Activated naive CD4-positive, alpha-beta T cell treated with anti-CD3 and anti-CD28 coated beads for 36 hours (primary cell): ENCODE results near the gene SLC8A1. TPM values are rescaled to one million over a fixed set of nuclear protein-coding genes. Genes with fewer than 3 reads are reported as not detected.

Source experiments
- CTCF ChIA-PET: fragments of 350-600 bp; sonication (Branson Sonifier 250); formaldehyde crosslinking; loops from one replicate; lab custom pipeline; 2021; ENCODE audit warnings: antibody characterized with exemption; lab: Charles Lee
- DNase-seq: peaks from one replicate; pipeline ENCODE4 v3.0.0-alpha.2; 2020
- H3K27ac Mint-ChIP-seq: one replicate; pipeline ENCODE4 v1.8.0; 2021; ENCODE audit warnings: mild to moderate bottlenecking, mixed read lengths
- H3K27me3 Mint-ChIP-seq: one replicate; pipeline ENCODE4 v1.8.0; 2021; ENCODE audit warnings: low read depth, mixed read lengths
- H3K36me3 Mint-ChIP-seq: one replicate; pipeline ENCODE4 v1.8.0; 2021; ENCODE audit warnings: low read depth, mixed read lengths
- H3K4me1 Mint-ChIP-seq: one replicate; pipeline ENCODE4 v1.8.0; 2021; ENCODE audit warnings: low read depth, mixed read lengths
- H3K4me3 Mint-ChIP-seq: one replicate; pipeline ENCODE4 v1.8.0; 2021; ENCODE audit warnings: mild to moderate bottlenecking, moderate library complexity, mixed read lengths
- H3K9me3 Mint-ChIP-seq: one replicate; pipeline ENCODE4 v1.8.0; 2021; ENCODE audit warnings: mixed read lengths
- intact Hi-C: fragments of 100-400 bp; cut with micrococcal nuclease; formaldehyde crosslinking; loops from one replicate; pipeline ENCODE4 v1.15.1; 2023
- total RNA-seq, 2 experiments: library from RNA; stranded (reverse); gene quantifications; one replicate each; pipeline ENCODE4 v1.2.3, GENCODE V29; 2021

The SLC8A1 gene
- total RNA-seq, 2 experiments from 2014 or later, result 0.60 to 0.99 TPM

- intact Hi-C loops, result no loop called here
- H3K4me1 Mint-ChIP-seq, result peaks cover 5% of the 10 kb centered on the region
- H3K27ac Mint-ChIP-seq, result no peak overlapping the region
- peaks cover 3% of the 10 kb centered on the region for H3K27me3 Mint-ChIP-seq
- H3K4me3 Mint-ChIP-seq, result no peak overlapping the region
- H3K36me3 Mint-ChIP-seq, result no peaks in the 10 kb centered on the region
- DNase-seq, result no peak
- H3K9me3 Mint-ChIP-seq, result peaks cover 1% of the 10 kb centered on the region
- CTCF ChIA-PET, result no interaction called here
These were observed 127.2 kb downstream of the SLC8A1 start for GRCh38 chr2:40324656-40325055.

GRCh38 chr2:40321822-40322221 lies 130.1 kb downstream of the SLC8A1 start:
- no peak overlapping the region for H3K4me3 Mint-ChIP-seq
- H3K9me3 Mint-ChIP-seq, result peaks cover 1% of the 10 kb centered on the region
- peaks cover 3% of the 10 kb centered on the region for H3K27me3 Mint-ChIP-seq
- H3K27ac Mint-ChIP-seq, result no peak overlapping the region
- DNase-seq, result no peak
- H3K36me3 Mint-ChIP-seq, result no peaks in the 10 kb centered on the region
- intact Hi-C loops, result no loop called here
- CTCF ChIA-PET, result no interaction called here
- no peaks in the 10 kb centered on the region for H3K4me1 Mint-ChIP-seq

GRCh38 chr2:40321016-40321623 lies 130.8 kb downstream of the SLC8A1 start:
- Mint-ChIP-seq H3K4me1 (no peaks in the 10 kb centered on the region), H3K4me3 (no peak overlapping the region), H3K36me3 (no peaks in the 10 kb centered on the region), H3K27ac (no peak overlapping the region), H3K9me3 (peaks cover 1% of the 10 kb centered on the region), H3K27me3 (peaks cover 3% of the 10 kb centered on the region)
- intact Hi-C loops, result no loop called here
- CTCF ChIA-PET, result no interaction called here
- no peak for DNase-seq

GRCh38 chr2:40318921-40319320 lies 133.0 kb downstream of the SLC8A1 start:
- no peak overlapping the region for H3K4me3 Mint-ChIP-seq
- peaks cover 3% of the 10 kb centered on the region for H3K27me3 Mint-ChIP-seq
- no peaks in the 10 kb centered on the region for H3K4me1 Mint-ChIP-seq
- peaks cover 3% of the 10 kb centered on the region for H3K9me3 Mint-ChIP-seq
- no peak overlapping the region for H3K27ac Mint-ChIP-seq
- intact Hi-C loops, result no loop called here
- CTCF ChIA-PET, result no interaction called here
- H3K36me3 Mint-ChIP-seq, result no peaks in the 10 kb centered on the region
- DNase-seq, result no peak

- no peak overlapping the region for H3K4me3 Mint-ChIP-seq
- H3K27ac Mint-ChIP-seq, result no peak overlapping the region
- DNase-seq, result no peak
- H3K27me3 Mint-ChIP-seq, result peaks cover 3% of the 10 kb centered on the region
- no peaks in the 10 kb centered on the region for H3K36me3 Mint-ChIP-seq
- CTCF ChIA-PET, result no interaction called here
- intact Hi-C loops, result no loop called here
- H3K4me1 Mint-ChIP-seq, result no peaks in the 10 kb centered on the region
- H3K9me3 Mint-ChIP-seq, result peaks cover 3% of the 10 kb centered on the region
These were observed 134.1 kb downstream of the SLC8A1 start for GRCh38 chr2:40317761-40318160.

- H3K4me3 Mint-ChIP-seq, result no peak overlapping the region
- H3K4me1 Mint-ChIP-seq, result no peaks in the 10 kb centered on the region
- peaks cover 3% of the 10 kb centered on the region for H3K27me3 Mint-ChIP-seq
- no peak overlapping the region for H3K27ac Mint-ChIP-seq
- H3K9me3 Mint-ChIP-seq, result peaks cover 3% of the 10 kb centered on the region
- DNase-seq, result no peak
- intact Hi-C loops, result no loop called here
- CTCF ChIA-PET, result no interaction called here
- no peaks in the 10 kb centered on the region for H3K36me3 Mint-ChIP-seq
These were observed 134.8 kb downstream of the SLC8A1 start for GRCh38 chr2:40317046-40317445.

GRCh38 chr2:40316620-40317019 lies 135.3 kb downstream of the SLC8A1 start:
- H3K9me3 Mint-ChIP-seq, result peaks cover 3% of the 10 kb centered on the region
- no peaks in the 10 kb centered on the region for H3K36me3 Mint-ChIP-seq
- no peak overlapping the region for H3K27ac Mint-ChIP-seq
- no peaks in the 10 kb centered on the region for H3K4me1 Mint-ChIP-seq
- peaks cover 3% of the 10 kb centered on the region for H3K27me3 Mint-ChIP-seq
- intact Hi-C loops, result no loop called here
- CTCF ChIA-PET, result no interaction called here
- no peak for DNase-seq
- H3K4me3 Mint-ChIP-seq, result no peak overlapping the region

- H3K36me3 Mint-ChIP-seq, result no peaks in the 10 kb centered on the region
- CTCF ChIA-PET, result no interaction called here
- H3K27ac Mint-ChIP-seq, result no peak overlapping the region
- H3K27me3 Mint-ChIP-seq, result peaks cover 1% of the 10 kb centered on the region
- DNase-seq, result no peak
- intact Hi-C loops, result no loop called here
- peaks cover 3% of the 10 kb centered on the region for H3K9me3 Mint-ChIP-seq
- no peaks in the 10 kb centered on the region for H3K4me1 Mint-ChIP-seq
- H3K4me3 Mint-ChIP-seq, result no peak overlapping the region
These were observed 136.2 kb downstream of the SLC8A1 start for GRCh38 chr2:40315683-40316082.

- CTCF ChIA-PET, result no interaction called here
- Mint-ChIP-seq H3K36me3 (no peaks in the 10 kb centered on the region), H3K4me3 (no peak overlapping the region), H3K4me1 (no peaks in the 10 kb centered on the region), H3K27me3 (no peaks in the 10 kb centered on the region), H3K9me3 (peaks cover 3% of the 10 kb centered on the region), H3K27ac (no peak overlapping the region)
- DNase-seq, result no peak
- intact Hi-C loops, result no loop called here
These were observed 140.9 kb downstream of the SLC8A1 start for GRCh38 chr2:40311026-40311425.

- H3K27me3 Mint-ChIP-seq, result no peaks in the 10 kb centered on the region
- intact Hi-C loops, result no loop called here
- peaks cover 3% of the 10 kb centered on the region for H3K9me3 Mint-ChIP-seq
- CTCF ChIA-PET, result no interaction called here
- H3K27ac Mint-ChIP-seq, result no peak overlapping the region
- H3K4me3 Mint-ChIP-seq, result no peak overlapping the region
- no peak for DNase-seq
- H3K36me3 Mint-ChIP-seq, result no peaks in the 10 kb centered on the region
- H3K4me1 Mint-ChIP-seq, result no peaks in the 10 kb centered on the region
These were observed 141.6 kb downstream of the SLC8A1 start for GRCh38 chr2:40310303-40310702.

- CTCF ChIA-PET, result no interaction called here
- Mint-ChIP-seq H3K27ac (no peak overlapping the region), H3K27me3 (no peaks in the 10 kb centered on the region), H3K4me1 (no peaks in the 10 kb centered on the region), H3K9me3 (no peaks in the 10 kb centered on the region), H3K36me3 (no peaks in the 10 kb centered on the region), H3K4me3 (no peak overlapping the region)
- intact Hi-C loops, result no loop called here
- no peak for DNase-seq
These were observed 147.6 kb downstream of the SLC8A1 start for GRCh38 chr2:40304340-40304739.

GRCh38 chr2:40303746-40304145 lies 148.1 kb downstream of the SLC8A1 start:
- H3K27ac Mint-ChIP-seq, result no peak overlapping the region
- no peaks in the 10 kb centered on the region for H3K27me3 Mint-ChIP-seq
- no peaks in the 10 kb centered on the region for H3K4me1 Mint-ChIP-seq
- intact Hi-C loops, result no loop called here
- H3K9me3 Mint-ChIP-seq, result no peaks in the 10 kb centered on the region
- H3K36me3 Mint-ChIP-seq, result no peaks in the 10 kb centered on the region
- CTCF ChIA-PET, result no interaction called here
- H3K4me3 Mint-ChIP-seq, result no peak overlapping the region
- DNase-seq, result no peak

- DNase-seq, result no peak
- no peaks in the 10 kb centered on the region for H3K9me3 Mint-ChIP-seq
- no peak overlapping the region for H3K4me3 Mint-ChIP-seq
- no peaks in the 10 kb centered on the region for H3K27me3 Mint-ChIP-seq
- no peaks in the 10 kb centered on the region for H3K36me3 Mint-ChIP-seq
- no peaks in the 10 kb centered on the region for H3K4me1 Mint-ChIP-seq
- intact Hi-C loops, result no loop called here
- CTCF ChIA-PET, result no interaction called here
- no peak overlapping the region for H3K27ac Mint-ChIP-seq
These were observed 149.1 kb downstream of the SLC8A1 start for GRCh38 chr2:40302751-40303325.
